ENCODE measurements around the gene BLTP2.

BLTP2 gene

GRCh38 chr17:28644787-28645575 is at the start of gene BLTP2:
Gene BLTP2, minus strand, starts transcription at chr17:28645158. Its CDS starts 102 bp downstream, at chr17:28645056.
- Mint-ChIP-seq H3K4me1 (peaks cover 44% of the 10 kb centered on the region), H3K27me3 (no peaks in the 10 kb centered on the region), H3K4me3 (peak within 1 kb of the TSS; percentile 87 to 99), H3K27ac (peak within 1 kb of the TSS; percentile 92 to 97), H3K9me3 (no peaks in the 10 kb centered on the region)
- ATAC-seq (peak; percentile 99), DNase-seq (peak; percentile 90 to 95)

GRCh38 chr17:28693869-28694268 is 48.9 kb upstream of the BLTP2 start:
- Mint-ChIP-seq H3K4me3 (no peak overlapping the region), H3K27ac (peak overlapping the region; percentile 51 to 57), H3K4me1 (no peaks in the 10 kb centered on the region), H3K27me3 (no peaks in the 10 kb centered on the region), H3K9me3 (no peaks in the 10 kb centered on the region)
- DNase-seq (no peak), ATAC-seq (no peak)

- Mint-ChIP-seq H3K9me3 (no peaks in the 10 kb centered on the region), H3K27me3 (no peaks in the 10 kb centered on the region), H3K27ac (no peak overlapping the region), H3K4me3 (no peak overlapping the region), H3K4me1 (no peaks in the 10 kb centered on the region)
- DNase-seq (no peak), ATAC-seq (no peak)
Observed at GRCh38 chr17:28689011-28689410, 44.1 kb upstream of the BLTP2 start.

- Mint-ChIP-seq H3K4me3 (no peak overlapping the region), H3K9me3 (no peaks in the 10 kb centered on the region), H3K4me1 (no peaks in the 10 kb centered on the region), H3K27ac (no peak overlapping the region), H3K27me3 (no peaks in the 10 kb centered on the region)
- ATAC-seq (no peak), DNase-seq (no peak)
Observed at GRCh38 chr17:28688481-28688880, 43.5 kb upstream of the BLTP2 start.

GRCh38 chr17:28686296-28686695 is 41.3 kb upstream of the BLTP2 start:
- Mint-ChIP-seq H3K4me3 (no peak overlapping the region), H3K27ac (no peak overlapping the region), H3K4me1 (no peaks in the 10 kb centered on the region), H3K27me3 (no peaks in the 10 kb centered on the region), H3K9me3 (no peaks in the 10 kb centered on the region)
- DNase-seq = no peak
- ATAC-seq = no peak

- Mint-ChIP-seq H3K27ac (no peak overlapping the region), H3K4me1 (no peaks in the 10 kb centered on the region), H3K27me3 (no peaks in the 10 kb centered on the region), H3K9me3 (no peaks in the 10 kb centered on the region), H3K4me3 (no peak overlapping the region)
- ATAC-seq (no peak), DNase-seq (no peak)
Observed at GRCh38 chr17:28685366-28685765, 40.4 kb upstream of the BLTP2 start.

GRCh38 chr17:28684963-28685362 is 40.0 kb upstream of the BLTP2 start:
- H3K27ac Mint-ChIP-seq = no peak overlapping the region
- no peaks in the 10 kb centered on the region for H3K4me1 Mint-ChIP-seq
- H3K27me3 Mint-ChIP-seq = no peaks in the 10 kb centered on the region
- H3K4me3 Mint-ChIP-seq = no peak overlapping the region
- no peaks in the 10 kb centered on the region for H3K9me3 Mint-ChIP-seq
- ATAC-seq = no peak
- no peak for DNase-seq

GRCh38 chr17:28682655-28683054 is 37.7 kb upstream of the BLTP2 start:
- ATAC-seq (no peak), DNase-seq (no peak)
- Mint-ChIP-seq H3K27me3 (no peaks in the 10 kb centered on the region), H3K4me1 (no peaks in the 10 kb centered on the region), H3K4me3 (no peak overlapping the region), H3K27ac (no peak overlapping the region), H3K9me3 (no peaks in the 10 kb centered on the region)

- ATAC-seq (no peak), DNase-seq (no peak)
- Mint-ChIP-seq H3K4me1 (no peaks in the 10 kb centered on the region), H3K4me3 (no peak overlapping the region), H3K9me3 (no peaks in the 10 kb centered on the region), H3K27ac (no peak overlapping the region), H3K27me3 (no peaks in the 10 kb centered on the region)
Observed at GRCh38 chr17:28675980-28676379, 31.0 kb upstream of the BLTP2 start.

- H3K4me3 Mint-ChIP-seq = no peak overlapping the region
- H3K4me1 Mint-ChIP-seq = no peaks in the 10 kb centered on the region
- H3K27me3 Mint-ChIP-seq = no peaks in the 10 kb centered on the region
- H3K9me3 Mint-ChIP-seq = no peaks in the 10 kb centered on the region
- no peak overlapping the region for H3K27ac Mint-ChIP-seq
- ATAC-seq (no peak), DNase-seq (no peak)
Observed at GRCh38 chr17:28675490-28675889, 30.5 kb upstream of the BLTP2 start.

- no peaks in the 10 kb centered on the region for H3K9me3 Mint-ChIP-seq
- H3K27me3 Mint-ChIP-seq = no peaks in the 10 kb centered on the region
- DNase-seq = no peak
- peak overlapping the region in 1 of 2 donors; percentile 50 for H3K27ac Mint-ChIP-seq
- H3K4me3 Mint-ChIP-seq = no peak overlapping the region
- peaks cover 16% of the 10 kb centered on the region for H3K4me1 Mint-ChIP-seq
- ATAC-seq = no peak
Observed at GRCh38 chr17:28669918-28670317, 25.0 kb upstream of the BLTP2 start.

GRCh38 chr17:28667870-28668269 is 22.9 kb upstream of the BLTP2 start:
- ATAC-seq (no peak), DNase-seq (no peak)
- Mint-ChIP-seq H3K4me3 (no peak overlapping the region), H3K9me3 (no peaks in the 10 kb centered on the region), H3K27me3 (no peaks in the 10 kb centered on the region), H3K4me1 (peaks cover 37% of the 10 kb centered on the region), H3K27ac (no peak overlapping the region)

- Mint-ChIP-seq H3K27me3 (no peaks in the 10 kb centered on the region), H3K4me3 (no peak overlapping the region), H3K27ac (peak overlapping the region in 1 of 2 donors; percentile 75), H3K4me1 (peaks cover 40% of the 10 kb centered on the region), H3K9me3 (no peaks in the 10 kb centered on the region)
- DNase-seq = no peak
- no peak for ATAC-seq
Observed at GRCh38 chr17:28665994-28666393, 21.0 kb upstream of the BLTP2 start.

GRCh38 chr17:28663723-28664122 is 18.8 kb upstream of the BLTP2 start:
- peak overlapping the region; percentile 92 to 99 for H3K27ac Mint-ChIP-seq
- H3K27me3 Mint-ChIP-seq = no peaks in the 10 kb centered on the region
- DNase-seq = no peak
- H3K4me1 Mint-ChIP-seq = peaks cover 55% of the 10 kb centered on the region
- no peak for ATAC-seq
- no peaks in the 10 kb centered on the region for H3K9me3 Mint-ChIP-seq
- peak overlapping the region; percentile 97 to 99 for H3K4me3 Mint-ChIP-seq

- ATAC-seq (no peak), DNase-seq (no peak)
- H3K4me3 Mint-ChIP-seq = peak overlapping the region; percentile 97 to 99
- no peaks in the 10 kb centered on the region for H3K9me3 Mint-ChIP-seq
- H3K27ac Mint-ChIP-seq = peak overlapping the region; percentile 99
- H3K4me1 Mint-ChIP-seq = peaks cover 46% of the 10 kb centered on the region
- H3K27me3 Mint-ChIP-seq = no peaks in the 10 kb centered on the region
Observed at GRCh38 chr17:28662527-28662829, 17.5 kb upstream of the BLTP2 start.

GRCh38 chr17:28661635-28662526 is 16.9 kb upstream of the BLTP2 start, which contains the start of the genes SDF2 and SUPT6H:
Gene SDF2, minus strand, starts transcription at chr17:28661906. Its CDS starts 30 bp downstream, at chr17:28661876.
Gene SUPT6H, plus strand, starts transcription at chr17:28662205. Its CDS starts 11,197 bp downstream, at chr17:28673402.
- ATAC-seq (peak; percentile 93), DNase-seq (peak; percentile 93 to 94)
- peak within 1 kb of the TSS; percentile 99 for H3K27ac Mint-ChIP-seq
- H3K4me1 Mint-ChIP-seq = peaks cover 45% of the 10 kb centered on the region
- H3K4me3 Mint-ChIP-seq = peak within 1 kb of the TSS; percentile 97 to 99
- no peaks in the 10 kb centered on the region for H3K27me3 Mint-ChIP-seq
- no peaks in the 10 kb centered on the region for H3K9me3 Mint-ChIP-seq
